Left cardiac atrium (tissue), 4 donors: Measurements from ENCODE around the gene ALG12. TPM values are rescaled to one million over a fixed set of nuclear protein-coding genes. Genes with fewer than 3 reads are reported as not detected.
A peak's percentile ranks its signal among the peaks of the same experiment; 100 is the strongest.

Experiments used
- ATAC-seq, 2 donors: fragments of 200-7000 bp; cut with Tn5 transposase; one replicate each; pipeline ENCODE4 v1.9.1; 2020; ENCODE audit warnings: mild to moderate bottlenecking in 2 of 2, moderate library complexity in 2 of 2
- DNase-seq: peaks from one replicate; pipeline ENCODE4 v3.0.0-alpha.2; 2020
- intact Hi-C, 2 donors: fragments of 100-400 bp; cut with DNase I; formaldehyde crosslinking; loops; one replicate each; pipeline versions ENCODE4 v1.14.1 to v1.15.1; 2022 to 2023
- total RNA-seq, 2 donors: library from RNA; stranded (reverse); fragmentation: NEBNext Ultra II Directional; extraction: Animal tissue kit (Norgen Biotek cat#: 25700); gene quantifications; one replicate each; pipeline ENCODE4 v1.2.1, GENCODE V29; 2021
- donor health status: DM: no; HTN: yes; CAD: no.
- donor health status: DM: no; HTN: yes; CAD: no; lungs with severe emphysema.
- donor health status: DM: yes; HTN: yes; CAD: no.
- donor health status: Dilated cardiomyopathy.

The ALG12 gene
- total RNA-seq, 2 donors from 2014 or later, result 15.3 to 15.9 TPM

DNA sequence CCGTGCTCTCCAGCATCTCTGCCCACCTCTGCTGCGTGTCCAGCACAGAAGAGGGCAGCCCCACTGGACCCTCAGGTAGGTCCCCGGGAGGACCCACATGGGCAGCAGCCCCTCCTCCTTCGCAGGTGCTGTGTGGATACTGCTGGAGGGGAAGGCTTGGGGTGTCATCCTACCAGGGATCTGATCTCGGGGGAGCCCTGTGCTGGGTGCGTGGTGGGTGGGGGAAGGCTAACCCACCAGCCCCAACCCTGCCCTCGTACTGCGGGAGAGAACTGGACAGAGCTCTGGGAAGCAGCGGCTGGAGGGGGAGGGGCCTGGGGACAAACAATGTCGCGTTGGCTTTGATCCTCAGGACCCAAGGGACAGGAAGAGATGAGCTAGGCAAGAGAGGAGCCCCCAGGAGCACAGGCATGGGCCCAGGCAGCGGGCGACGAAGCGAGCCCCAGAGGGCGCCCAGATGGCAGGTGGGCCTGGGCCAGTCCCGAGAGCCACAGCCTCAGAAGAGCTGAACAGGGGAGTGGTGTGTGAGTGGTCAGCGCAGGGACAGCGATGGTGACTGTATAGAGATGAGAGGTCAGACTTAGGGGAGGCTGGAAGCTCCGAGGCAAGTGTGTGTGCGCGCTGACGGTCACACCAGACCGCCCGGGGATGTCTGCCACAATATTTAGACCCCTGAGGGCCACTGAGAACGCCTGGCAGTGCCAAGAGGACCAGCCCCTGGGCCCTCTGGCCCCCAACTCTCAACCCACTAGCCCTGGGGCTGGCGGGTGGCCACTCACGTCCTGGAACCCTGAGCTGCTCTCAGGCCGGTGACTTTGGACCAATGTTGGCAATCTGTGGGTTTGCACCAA, 40.9 kb upstream of the ALG12 start:
- ATAC-seq (no peak), DNase-seq (peak; percentile 41)
- intact Hi-C loops, result no loop called here

DNA sequence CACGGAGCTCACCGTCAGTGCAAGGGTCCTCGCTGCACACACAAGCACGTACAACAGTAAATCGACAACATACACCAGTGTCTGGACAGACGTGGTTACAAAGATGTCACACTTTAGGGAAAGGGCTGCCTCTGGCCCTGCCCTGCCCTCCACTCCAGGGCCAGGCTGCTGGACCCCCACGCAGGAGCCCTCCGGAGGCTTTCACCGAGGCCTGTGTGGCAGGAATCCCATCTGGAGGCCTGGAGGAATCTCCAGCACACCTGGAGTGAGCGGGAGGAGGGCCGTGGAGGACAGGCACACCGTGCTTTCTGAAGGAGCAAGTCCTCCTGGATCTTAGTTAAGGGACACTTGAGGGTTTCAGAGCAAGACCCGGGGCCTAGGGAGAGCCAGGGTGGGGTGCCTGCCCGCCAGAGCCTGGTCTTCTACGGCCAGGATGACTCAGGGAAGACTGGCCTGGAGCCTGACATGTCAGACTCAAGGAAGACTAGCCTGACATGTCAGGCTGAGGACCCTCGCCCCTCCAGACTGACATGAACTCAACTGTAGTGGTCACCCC, 40.2 kb upstream of the ALG12 start:
- ATAC-seq, result no peak
- intact Hi-C loops, result no loop called here

DNA sequence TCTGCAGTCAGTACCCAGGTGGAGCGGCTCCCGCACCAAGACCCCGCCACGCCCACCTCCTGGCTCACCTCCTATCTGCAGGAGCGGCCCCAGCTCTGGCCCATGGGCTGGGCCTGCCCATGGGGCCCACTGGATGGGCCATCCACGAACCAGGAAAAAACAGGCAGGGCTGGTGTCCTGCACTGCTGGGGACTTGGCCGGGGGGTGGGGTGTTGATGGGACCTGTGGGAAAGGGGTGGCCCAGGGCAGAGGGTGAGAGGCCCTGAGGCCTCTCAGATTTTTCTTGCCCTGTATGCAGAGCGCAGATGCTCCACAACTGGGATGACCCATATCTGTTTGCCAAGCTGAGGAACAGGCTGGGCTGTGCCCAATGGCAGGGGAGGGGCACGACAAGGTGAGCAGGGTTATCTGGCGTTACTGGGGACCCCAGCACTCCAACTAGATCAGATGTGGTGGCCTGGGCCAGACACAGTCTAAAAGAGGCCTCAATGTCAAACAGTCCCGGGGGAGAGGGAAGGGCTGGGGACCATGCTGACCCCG, 39.7 kb upstream of the ALG12 start:
- no peak for ATAC-seq
- intact Hi-C loops, result no loop called here
- no peak for DNase-seq

More for the DNA sequence above, 40.2 kb upstream of the ALG12 start:
- no peak for DNase-seq

DNA sequence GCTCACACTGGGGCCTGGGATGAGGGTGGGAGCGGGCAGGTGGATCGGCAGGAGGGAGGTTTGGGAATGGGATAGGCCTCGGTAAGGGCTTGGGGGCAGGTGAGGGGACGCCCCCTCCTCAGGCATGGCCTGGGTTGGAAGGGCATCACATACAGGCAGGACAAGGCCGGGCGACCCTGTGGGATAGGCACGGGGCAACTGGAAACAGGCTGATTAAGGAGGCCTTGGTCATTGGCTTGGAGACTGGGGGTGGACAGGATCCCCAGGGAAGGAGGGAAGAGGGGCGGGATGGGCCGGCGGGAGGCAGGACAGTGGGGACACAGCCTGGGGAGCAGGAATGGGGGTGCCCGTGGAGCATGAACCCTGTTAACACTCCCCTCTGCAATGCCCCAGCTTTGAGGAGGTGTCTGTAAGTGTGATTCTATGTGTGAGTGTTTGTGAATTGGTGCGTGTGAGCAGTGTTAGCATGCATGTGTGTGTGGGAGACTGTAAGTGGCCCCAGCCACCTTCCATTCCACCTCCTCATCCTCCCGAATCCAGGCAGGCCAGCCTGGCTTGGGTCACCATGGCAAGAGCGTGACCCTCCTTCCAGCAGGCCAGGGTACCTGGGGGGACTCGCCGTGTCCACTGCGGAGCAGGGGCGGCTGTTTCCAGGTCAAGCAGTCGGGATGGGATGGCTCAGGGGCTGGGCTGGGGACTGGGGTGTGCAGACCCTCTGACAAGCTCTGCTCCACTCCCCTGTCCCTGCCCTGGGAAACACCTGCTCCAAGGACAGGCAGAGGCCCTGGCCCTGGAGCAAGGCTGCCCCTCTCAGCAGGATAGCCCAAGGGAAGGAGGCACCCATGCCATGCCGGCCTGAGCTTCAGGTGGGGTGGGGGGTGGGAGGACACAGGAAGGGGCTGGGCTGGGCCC, 38.9 kb upstream of the ALG12 start:
- intact Hi-C loops, result no loop called here

DNA sequence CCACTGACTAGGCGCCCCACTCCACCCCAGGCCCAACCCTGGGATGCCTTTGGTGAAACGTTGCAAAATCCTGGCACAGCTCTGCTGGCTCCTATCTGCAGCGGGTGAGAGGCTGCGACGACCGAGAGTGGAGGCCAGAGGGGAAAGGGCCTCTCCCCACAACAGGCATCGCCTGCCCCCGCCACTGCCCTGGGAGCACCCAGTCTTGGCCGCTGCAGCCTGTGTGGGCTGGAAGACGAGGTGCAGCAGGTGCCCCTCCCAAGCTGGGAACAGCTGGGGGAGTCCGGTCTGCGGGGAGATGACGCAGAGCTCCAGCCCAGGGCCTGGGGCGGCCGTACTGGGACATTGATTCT, 38.2 kb upstream of the ALG12 start:
- DNase-seq, result peak; percentile 29
- ATAC-seq, result no peak
- intact Hi-C loops, result no loop called here

More for the DNA sequence above, 38.9 kb upstream of the ALG12 start:
- DNase-seq (peak; percentile 24), ATAC-seq (no peak)

DNA sequence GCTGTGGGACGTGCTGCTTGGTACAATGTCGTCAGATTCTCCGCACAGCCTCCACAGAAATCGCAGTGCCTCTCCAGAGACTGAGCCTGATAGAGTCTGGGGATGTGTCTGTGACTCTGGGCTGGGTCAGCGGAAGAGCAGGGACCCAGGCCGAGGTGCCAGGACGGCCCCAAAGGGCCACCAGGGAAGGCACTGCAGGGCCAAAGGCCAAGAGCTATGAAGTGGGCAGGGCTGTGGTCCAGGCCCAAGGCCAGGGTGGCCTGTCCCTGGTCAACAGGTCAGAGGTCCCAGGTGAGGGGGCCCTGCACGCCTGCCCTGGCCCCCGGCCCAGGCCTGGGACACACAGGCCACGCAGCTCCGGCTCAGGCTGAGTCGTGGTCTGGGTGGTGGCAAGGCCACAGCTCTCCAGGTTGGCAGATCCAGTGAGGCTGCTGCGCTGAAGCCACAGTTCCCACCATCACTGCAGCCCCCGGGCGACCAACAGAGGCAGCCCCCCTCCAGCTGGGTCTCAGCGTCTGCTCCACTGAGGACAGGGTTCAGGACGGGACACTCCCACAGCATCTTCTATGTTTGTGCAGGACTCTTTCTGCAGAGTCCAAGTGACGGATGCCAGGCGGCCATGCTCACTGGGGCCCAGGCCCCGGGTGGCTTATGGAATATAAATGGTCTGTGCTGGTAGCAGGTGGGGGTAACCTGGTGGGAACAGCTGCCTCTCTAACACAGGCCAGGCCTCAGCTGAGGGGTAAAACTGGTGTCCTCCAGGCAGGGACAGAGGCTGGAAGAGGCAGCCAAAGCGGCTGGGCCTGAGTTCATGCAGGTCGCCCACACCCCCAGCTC, 37.6 kb upstream of the ALG12 start:
- ATAC-seq (no peak), DNase-seq (peak; percentile 19)
- intact Hi-C loops, result no loop called here

DNA sequence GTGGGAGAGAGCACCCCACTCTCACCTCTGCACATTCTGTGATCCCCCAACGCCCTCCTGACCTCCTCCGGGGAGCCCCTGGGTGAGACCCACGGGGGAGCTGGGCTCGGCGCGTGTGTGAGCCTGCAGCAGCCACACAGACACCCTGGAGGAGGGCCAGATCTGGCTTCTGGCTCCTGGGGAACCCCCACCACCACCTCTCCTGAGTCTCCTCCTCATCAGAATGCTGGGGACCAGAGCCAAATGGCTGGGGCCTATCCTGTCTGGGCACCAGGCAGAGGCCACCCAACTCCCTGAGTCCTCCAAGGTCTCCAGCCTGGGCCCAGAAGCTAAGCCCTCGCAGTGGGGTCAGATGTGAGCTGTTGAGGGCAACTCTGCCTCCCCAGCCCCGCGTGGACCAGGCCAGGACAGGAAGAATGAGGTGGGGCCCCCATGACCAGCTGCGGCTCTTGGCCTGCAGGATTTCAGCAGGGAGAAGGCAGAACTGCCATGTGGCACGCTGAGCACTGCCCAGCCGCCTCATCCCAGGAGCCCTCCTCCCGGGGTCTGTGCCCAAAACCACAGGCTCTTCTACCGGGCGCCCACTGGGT, 36.8 kb upstream of the ALG12 start:
- peak; percentile 22 for DNase-seq
- intact Hi-C loops, result no loop called here

DNA sequence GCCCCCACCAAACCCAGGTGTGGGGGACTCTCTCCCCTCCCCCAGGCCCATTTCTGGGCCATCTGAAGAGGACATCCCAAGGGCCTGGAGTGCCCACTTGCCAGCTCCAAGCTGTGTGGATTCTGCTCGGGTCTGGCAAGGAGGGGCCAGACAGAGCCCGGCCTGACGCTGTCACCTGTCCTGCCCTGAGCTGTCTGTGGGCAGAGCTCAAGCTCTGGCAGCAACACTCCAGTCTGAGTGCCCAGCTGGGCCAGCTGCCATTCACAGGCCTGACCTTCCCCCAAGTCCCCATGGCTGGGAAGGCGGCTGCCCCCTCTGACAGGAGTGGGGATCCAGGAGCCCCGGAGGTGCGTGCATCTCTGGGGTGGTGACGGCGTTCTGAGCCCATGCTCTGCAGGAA, 36.1 kb upstream of the ALG12 start:
- DNase-seq (peak; percentile 67), ATAC-seq (peak; percentile 67 to 74)
- intact Hi-C loops, result no loop called here

More for the DNA sequence above, 36.8 kb upstream of the ALG12 start:
- peak in 1 of 2 donors; percentile 13 for ATAC-seq

DNA sequence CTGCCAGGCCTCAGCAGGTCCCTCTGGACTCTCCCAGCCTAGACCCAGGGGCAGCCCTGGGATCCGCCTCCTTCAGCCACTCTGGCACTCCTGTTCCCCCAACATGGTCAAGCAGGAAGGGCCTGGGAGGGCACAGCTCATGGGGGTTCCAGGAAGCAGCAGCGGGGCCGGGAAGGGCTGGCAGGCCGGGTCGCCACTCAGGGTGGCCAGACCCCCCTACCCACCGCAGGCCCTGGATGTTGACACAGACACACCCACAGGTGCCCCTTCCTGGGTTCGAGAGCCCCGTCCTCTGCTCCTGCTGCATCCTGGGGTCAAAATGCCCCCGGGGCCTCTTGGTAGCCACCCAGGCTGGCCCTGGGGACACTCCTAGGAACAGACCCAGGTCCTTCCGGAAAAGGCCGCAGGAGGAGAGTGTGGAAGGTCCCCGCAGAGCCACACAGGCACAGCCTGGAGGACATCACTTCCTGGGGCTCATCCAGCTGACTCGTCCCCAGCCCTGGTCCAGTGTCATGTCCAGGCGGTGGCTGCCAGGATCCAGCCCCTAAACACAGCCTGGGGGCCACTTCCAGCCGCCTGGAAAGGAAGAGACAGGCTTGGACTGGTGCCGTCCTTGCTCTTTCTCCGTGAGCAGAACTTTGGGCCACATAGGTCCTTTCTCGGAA, 35.6 kb upstream of the ALG12 start:
- intact Hi-C loops, result no loop called here
- DNase-seq, result peak; percentile 41
- peak; percentile 21 to 24 for ATAC-seq

DNA sequence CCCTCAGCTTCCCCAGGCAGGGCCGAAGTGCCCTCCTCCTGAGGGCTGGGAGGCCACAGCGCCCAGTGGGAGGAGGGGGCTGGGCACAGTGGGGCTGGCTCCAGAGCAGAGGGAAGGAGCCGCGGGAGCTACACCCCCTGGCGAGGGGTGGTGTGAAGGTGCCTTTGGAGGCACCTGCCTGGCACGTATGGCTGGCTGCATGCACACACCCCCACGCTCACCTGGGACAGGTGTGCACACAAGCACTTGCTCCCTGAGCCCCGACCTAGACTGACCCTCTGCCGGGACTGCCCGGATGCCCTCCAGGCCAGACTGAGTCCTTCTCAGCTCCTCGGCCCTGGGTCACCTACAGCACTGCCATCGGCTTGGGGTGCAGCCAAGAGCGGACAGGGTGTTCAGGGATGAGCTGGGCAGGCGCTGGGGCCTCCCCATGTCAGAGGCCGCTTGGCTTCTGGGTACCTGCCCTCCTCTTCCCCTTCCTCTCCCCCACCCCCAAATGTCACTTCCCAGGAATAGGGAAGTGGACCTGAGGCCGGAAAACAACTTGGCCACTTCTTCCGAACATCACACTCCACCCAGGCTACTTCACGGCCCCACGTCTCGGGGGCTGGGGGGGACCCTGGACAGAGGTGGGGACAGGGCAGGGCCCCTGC, 34.9 kb upstream of the ALG12 start:
- DNase-seq (no peak), ATAC-seq (peak in 1 of 2 donors; percentile 5)
- intact Hi-C loops, result no loop called here

DNA sequence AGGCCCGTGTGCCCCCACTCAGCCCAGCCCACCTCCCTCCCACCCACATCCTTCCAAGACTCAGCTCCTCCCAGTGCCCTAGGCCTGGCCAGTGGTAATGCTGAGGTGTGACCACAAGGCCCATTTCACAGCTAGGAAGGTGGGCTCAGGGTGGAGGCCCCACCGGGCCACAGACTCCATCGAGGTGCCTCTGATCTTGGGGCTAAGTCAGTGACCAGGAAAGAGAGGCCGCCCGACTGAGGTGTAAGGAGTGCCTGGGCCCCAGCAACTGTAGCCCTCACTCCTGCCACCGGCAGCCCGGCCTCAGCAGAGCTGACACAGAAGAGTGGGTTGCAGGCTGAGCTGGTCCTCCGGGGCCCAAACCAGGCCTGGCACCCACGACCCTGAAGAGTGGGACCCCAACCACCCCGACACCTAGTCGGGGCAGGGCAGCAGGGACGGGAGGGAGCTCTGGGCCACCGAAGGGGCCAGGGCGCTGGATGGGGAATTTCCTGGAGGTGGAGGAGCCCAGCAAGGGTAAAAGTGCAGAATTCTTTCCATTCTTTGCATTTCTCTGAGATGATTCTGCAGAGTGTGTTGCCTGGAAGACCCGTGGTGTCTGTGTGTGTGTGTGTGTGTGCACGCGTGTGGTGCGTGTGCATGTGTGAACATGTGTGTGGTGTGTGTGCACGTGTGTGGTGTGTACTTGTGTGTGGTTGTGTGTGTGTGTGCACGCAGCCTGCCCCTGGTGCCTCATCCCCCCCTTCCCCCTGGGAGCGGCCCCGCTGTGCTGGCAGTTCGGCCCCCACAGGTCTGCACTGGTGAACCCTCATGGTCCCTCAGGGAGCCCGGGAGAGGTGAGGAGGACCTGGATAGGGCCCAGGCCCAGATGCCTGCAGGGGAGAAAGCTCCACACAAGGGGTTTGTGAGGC, 34.0 kb upstream of the ALG12 start:
- intact Hi-C loops, result no loop called here
- DNase-seq, result no peak

DNA sequence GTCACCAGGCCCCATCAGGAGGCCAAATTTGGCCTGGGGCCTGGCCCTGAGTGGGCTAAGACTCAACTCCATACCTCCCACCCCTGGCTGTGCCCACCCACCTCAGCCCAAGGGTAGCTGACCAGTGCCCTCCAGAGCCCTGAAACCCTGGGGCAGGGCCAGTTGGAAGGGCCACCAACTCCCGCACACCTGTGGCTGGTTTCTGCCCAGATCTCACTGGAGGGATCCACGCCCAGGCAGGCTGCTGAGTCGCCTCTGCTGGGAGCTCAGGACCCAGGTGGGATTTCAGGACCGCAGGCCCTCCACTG, 33.4 kb upstream of the ALG12 start:
- intact Hi-C loops, result no loop called here
- ATAC-seq (no peak), DNase-seq (no peak)

More for the DNA sequence above, 34.0 kb upstream of the ALG12 start:
- no peak for ATAC-seq

DNA sequence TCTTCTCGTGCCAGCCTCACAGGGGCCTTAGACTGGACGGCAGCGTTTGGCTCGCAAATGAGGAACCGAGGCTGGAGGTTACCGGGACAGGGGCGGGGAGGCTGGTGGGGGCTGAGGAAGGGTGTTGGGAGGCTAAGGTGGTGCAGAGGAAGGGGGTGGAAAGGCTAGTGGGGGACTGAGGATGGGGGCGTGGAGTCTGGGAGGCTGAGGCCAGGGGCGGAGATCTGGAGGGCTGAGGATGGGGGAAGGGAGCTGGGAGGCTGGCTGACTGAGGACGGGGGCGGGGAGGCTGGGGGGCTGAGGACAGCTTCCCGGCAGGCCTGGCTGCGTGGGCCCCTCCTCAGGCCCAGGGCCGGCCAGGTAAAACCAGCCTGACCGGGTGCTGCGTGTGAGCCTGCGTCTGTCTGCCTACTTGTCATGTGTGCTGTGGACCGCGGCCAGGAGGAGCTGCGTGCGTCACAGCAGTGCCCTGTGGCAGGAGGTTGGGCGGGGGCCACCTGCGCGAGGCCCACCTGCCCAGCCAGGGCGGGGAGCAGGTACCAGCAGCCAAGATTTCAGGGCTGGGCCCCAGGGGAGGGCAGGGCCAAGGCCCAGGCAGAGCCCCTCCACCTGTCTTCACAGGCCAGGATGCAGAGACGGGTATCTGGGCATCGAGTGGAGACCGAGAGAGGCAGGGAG, 32.9 kb upstream of the ALG12 start:
- DNase-seq (no peak), ATAC-seq (no peak)
- intact Hi-C loops, result no loop called here

DNA sequence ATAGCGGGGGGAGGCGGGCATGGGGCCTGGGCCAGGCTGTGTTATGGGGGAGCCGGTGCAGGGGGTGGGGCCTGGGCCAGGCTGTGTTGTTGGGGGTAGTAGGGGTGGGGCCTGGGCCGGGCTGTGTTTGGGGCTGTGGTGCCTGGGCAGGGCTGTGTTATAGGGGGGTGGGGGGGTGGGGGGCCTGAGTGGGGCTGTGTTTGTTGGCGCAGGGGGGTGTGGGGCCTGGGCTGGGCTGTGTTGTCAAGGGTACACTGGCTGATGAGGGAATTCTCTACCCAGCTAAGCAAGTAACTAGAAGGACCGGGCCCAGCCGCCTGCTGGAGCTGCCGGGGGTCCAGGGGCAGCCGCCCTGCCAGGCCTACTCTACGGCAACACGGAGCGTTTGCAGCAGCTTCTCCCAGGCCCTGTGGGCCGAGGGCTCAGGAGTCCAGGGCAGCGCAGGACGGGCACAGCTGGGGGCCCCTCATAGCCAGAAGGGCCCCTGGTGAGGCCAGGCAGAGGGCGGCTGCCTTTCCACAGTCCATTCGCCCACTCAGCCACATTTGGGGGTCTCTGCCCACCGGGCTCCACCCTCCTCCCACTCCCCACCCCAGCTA, 32.3 kb upstream of the ALG12 start:
- DNase-seq (no peak), ATAC-seq (no peak)
- intact Hi-C loops, result no loop called here

DNA sequence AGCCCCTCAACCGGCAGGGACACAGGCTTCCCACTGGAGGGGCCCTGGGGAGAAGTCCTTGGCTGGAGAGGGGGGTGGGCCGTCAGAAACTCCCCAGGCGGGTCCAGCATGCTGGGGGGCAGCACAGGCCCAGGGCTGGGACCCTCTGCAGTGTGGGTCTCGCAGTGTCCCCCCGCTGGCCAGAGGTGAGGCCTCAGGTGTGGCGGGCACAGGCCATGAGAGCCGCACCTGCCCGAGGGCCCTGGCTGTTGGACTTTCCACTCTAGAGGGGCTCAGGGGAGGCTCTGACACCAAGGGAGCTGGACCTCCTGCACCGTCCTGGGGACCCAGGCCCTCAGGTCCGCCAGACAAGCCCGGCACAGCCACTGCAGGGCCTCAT, 31.7 kb upstream of the ALG12 start:
- no peak for DNase-seq
- intact Hi-C loops, result no loop called here
- ATAC-seq, result no peak
